ENCODE measurements around the gene GSC.
"Not testable (repeated sequence)": the region's sequence is repeated elsewhere in the genome, so short reads cannot be mapped to it uniquely, and the experiment has no call there.

The GSC gene

DNA sequence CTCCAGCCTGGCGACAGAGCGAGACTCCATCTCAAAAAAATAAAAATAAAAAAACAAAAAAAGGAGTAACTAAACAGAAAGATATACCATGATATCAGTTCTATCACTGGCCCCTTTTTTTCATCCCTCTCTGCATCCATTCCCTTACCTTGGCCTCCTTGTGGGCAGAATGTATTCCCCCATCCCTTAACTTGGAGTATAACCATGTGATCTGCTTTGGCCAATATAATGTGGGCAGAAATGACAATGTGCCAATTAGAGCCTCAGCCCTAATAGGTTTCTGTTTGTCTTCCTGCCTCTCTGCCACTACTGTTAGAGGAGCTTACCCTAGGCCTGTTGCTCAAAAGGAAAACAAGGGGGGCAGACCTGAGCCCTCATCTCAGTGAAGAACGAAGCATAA lies 23.8 kb downstream of the GSC start:
- no peak for DNase-seq (ENCODE audit: low read depth)

- DNase-seq (ENCODE audit: low read depth), result no peak
These were observed 31.2 kb downstream of the GSC start for GRCh38 chr14:94738751-94739150.

DNA sequence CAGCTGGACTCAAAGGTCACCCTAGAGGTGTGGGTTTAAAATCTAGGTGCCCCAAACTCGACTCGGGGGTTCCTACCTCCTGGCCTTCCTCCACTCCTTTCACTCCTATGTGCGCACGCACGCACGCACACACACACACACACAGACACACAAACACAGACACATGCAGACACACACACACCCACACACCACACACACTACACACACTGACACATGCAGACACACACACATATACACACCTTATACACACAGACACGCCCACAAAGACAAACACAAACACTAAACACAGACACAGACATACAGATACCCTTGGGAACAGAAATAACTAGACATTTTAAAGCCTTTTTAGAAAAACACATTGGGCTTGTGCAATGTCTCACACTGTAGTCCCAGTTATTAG lies 31.8 kb downstream of the GSC start:
- no peak for DNase-seq (ENCODE audit: low read depth)

- DNase-seq (ENCODE audit: low read depth), result no peak
These were observed 41.0 kb downstream of the GSC start for GRCh38 chr14:94728950-94729349.

GRCh38 chr14:94728440-94728839 lies 41.5 kb downstream of the GSC start:
- not testable (repeated sequence) for DNase-seq (ENCODE audit: low read depth)

DNA sequence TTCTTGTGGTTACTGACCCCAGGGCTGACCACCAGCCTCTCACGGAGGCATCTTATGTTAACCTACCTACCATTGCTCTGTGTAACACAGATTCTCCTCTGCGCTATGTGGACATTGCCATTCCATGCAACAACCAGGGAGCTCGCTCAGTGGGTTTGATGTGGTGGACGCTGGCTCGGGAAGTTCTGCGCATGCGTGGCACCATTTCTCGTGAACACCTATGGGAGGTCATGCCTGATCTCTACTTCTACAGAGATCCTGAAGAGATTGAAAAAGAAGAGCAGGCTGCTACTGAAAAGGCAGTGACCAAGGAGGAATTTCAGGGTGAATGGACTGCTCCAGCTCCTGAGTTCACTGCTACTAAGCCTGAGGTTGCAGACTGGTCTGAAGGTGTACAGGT lies 43.3 kb downstream of the GSC start:
- DNase-seq (ENCODE audit: low read depth), result not testable (repeated sequence)

GRCh38 chr14:94724993-94725392 lies 44.9 kb downstream of the GSC start:
- no peak for DNase-seq (ENCODE audit: low read depth)

DNA sequence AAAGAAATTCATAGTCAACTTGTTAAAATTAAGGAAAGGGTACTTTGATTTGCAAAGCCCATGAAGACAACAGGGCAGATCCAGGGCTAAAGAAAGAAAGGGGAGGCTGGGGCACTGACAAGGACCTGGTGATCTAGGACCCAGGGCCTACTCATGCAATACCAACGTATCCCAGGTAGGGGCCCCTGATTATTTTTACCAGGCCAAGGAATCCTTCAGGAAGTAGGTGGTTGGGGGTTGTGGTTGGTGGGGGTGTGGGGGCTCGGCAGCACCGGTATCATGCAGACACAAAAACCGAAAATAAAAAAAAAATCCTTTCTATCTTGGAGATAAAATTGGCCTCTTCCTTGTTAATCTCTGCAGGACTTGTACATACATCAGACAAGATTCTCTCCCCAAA lies 47.5 kb downstream of the GSC start:
- no peak for DNase-seq (ENCODE audit: low read depth)

Data from activated T-helper 1 cell treated with Interleukin-2 at 50 U/mL for 16 hours (primary cell).